NB4 (cell line): Measurements from ENCODE around the gene SMARCA2.

Source experiments
- CTCF ChIP-seq: IDR thresholded peaks from one replicate; pipeline ENCODE4 v1.5.1; 2012; ENCODE audit warnings: low read depth, low read length
- POLR2A ChIP-seq: IDR thresholded peaks from 2 replicates; pipeline ENCODE4 v1.6.1; 2011; ENCODE audit warnings: mild to moderate bottlenecking; ENCODE audit not compliant: insufficient read length; ENCODE audit errors: extremely low read depth

- TF ChIP-seq POLR2A (no peak), CTCF (no peak)
Measured at GRCh38 chr9:2208991-2209390, 193.8 kb downstream of the SMARCA2 start.
